Retina (tissue), 1 donor: ENCODE measurements around the gene GP5.

Experiments
- DNase-seq: peaks from one replicate; pipeline ENCODE4 v3.0.0-alpha.2; 2016

The GP5 gene

GRCh38 chr3:194374935-194375334 lies 24.1 kb downstream of the GP5 start:
- no peak for DNase-seq

- DNase-seq: no peak
Measured at GRCh38 chr3:194373899-194374298, 25.2 kb downstream of the GP5 start.

GRCh38 chr3:194373028-194373427 lies 26.0 kb downstream of the GP5 start:
- DNase-seq: no peak

GRCh38 chr3:194370753-194371152 lies 28.3 kb downstream of the GP5 start:
- DNase-seq: no peak

- DNase-seq: no peak
Measured at GRCh38 chr3:194369522-194370279, 29.4 kb downstream of the GP5 start, which contains the start of gene LRRC15. Gene LRRC15, minus strand, starts transcription at chr3:194369743. Its CDS starts 8,700 bp downstream, at chr3:194361043.

- no peak for DNase-seq
Measured at GRCh38 chr3:194368918-194369317, 30.1 kb downstream of the GP5 start.

- DNase-seq: no peak
Measured at GRCh38 chr3:194367992-194368841, 30.8 kb downstream of the GP5 start.

- DNase-seq: no peak
Measured at GRCh38 chr3:194365978-194366490, 33.0 kb downstream of the GP5 start.

- no peak for DNase-seq
Measured at GRCh38 chr3:194365526-194365925, 33.5 kb downstream of the GP5 start.

- peak; percentile 58 for DNase-seq
Measured at GRCh38 chr3:194364652-194365434, 34.2 kb downstream of the GP5 start.

- no peak for DNase-seq
Measured at GRCh38 chr3:194364314-194364651, 34.8 kb downstream of the GP5 start.

GRCh38 chr3:194360568-194360967 lies 38.5 kb downstream of the GP5 start:
- DNase-seq: no peak

- no peak for DNase-seq
Measured at GRCh38 chr3:194357681-194358080, 41.4 kb downstream of the GP5 start.

- no peak for DNase-seq
Measured at GRCh38 chr3:194355379-194355778, 43.7 kb downstream of the GP5 start.

GRCh38 chr3:194354315-194354714 lies 44.8 kb downstream of the GP5 start:
- DNase-seq: no peak

GRCh38 chr3:194352667-194353246 lies 46.3 kb downstream of the GP5 start:
- no peak for DNase-seq

GRCh38 chr3:194351952-194352536 lies 47.0 kb downstream of the GP5 start:
- DNase-seq: no peak

GRCh38 chr3:194351080-194351672 lies 47.9 kb downstream of the GP5 start, which contains the start of gene CPN2:
Gene CPN2, minus strand, starts transcription at chr3:194351328. Its CDS starts 8,626 bp downstream, at chr3:194342702.
- no peak for DNase-seq

- no peak for DNase-seq
Measured at GRCh38 chr3:194350726-194351071, 48.4 kb downstream of the GP5 start.

GRCh38 chr3:194348354-194348753 lies 50.7 kb downstream of the GP5 start:
- DNase-seq: no peak

- DNase-seq: no peak
Measured at GRCh38 chr3:194346621-194347020, 52.4 kb downstream of the GP5 start.

- DNase-seq: no peak
Measured at GRCh38 chr3:194346035-194346434, 53.0 kb downstream of the GP5 start.
